SK-N-MC (cell line): Measurements from ENCODE around the gene ACD.

Experiments used
- EZH2 ChIP-seq: fragments of 200-600 bp; sonication (generic); IDR thresholded peaks from one replicate; pipeline ENCODE4 v1.6.1; 2017; ENCODE audit warnings: antibody characterized with exemption
- FOXP2 ChIP-seq: optimal IDR thresholded peaks from 2 replicates; pipeline ENCODE3; 2011; ENCODE audit warnings: mild to moderate bottlenecking, moderate library complexity; ENCODE audit not compliant: insufficient read depth; ENCODE audit errors: extremely low read length, control extremely low read depth
- POLR2AphosphoS5 ChIP-seq: IDR thresholded peaks from 2 replicates; pipeline ENCODE4 v1.6.1; 2012; ENCODE audit warnings: mild to moderate bottlenecking, low read depth, low read length, borderline replicate concordance

- TF ChIP-seq POLR2AphosphoS5: no peak
- no peak for TF ChIP-seq EZH2
- no peak for TF ChIP-seq FOXP2
These were observed 6.2 kb downstream of the ACD start for GRCh38 chr16:67653789-67654402.
